Breast epithelium (tissue), 3 donors: ENCODE measurements around the gene HEXD.

Experiments
- CTCF ChIP-seq, 3 donors: fragments of 450-650 bp; IDR thresholded peaks; one replicate each; pipeline ENCODE4 v1.5.1; 2016 to 2017; ENCODE audit warnings: antibody characterized with exemption in 3 of 3, mild to moderate bottlenecking in 3 of 3, moderate library complexity in 3 of 3
- POLR2A ChIP-seq: fragments of 450-650 bp; IDR thresholded peaks from one replicate; pipeline ENCODE4 v1.6.1; 2016; ENCODE audit warnings: antibody characterized with exemption, mild to moderate bottlenecking, moderate library complexity

- TF ChIP-seq CTCF (IDR thresholded peaks at IDR 0.05), result no peak
- TF ChIP-seq POLR2A, result no peak
These were observed 17.7 kb downstream of the HEXD start for GRCh38 chr17:82435601-82436583.
